Natural killer cell (primary cell): Measurements from ENCODE around the gene TPMT. TPM values are rescaled to one million over a fixed set of nuclear protein-coding genes. Genes with fewer than 3 reads are reported as not detected.

Experiments
- ATAC-seq, 3 donors: fragments of 150-1000 bp in 2 of 3; fragments of 200-7000 bp in 1 of 3; cut with Tn5 transposase; 1 replicate in 1 of 3; 2 replicates in 2 of 3; pipeline ENCODE4 v1.10.0; 2021; ENCODE audit warnings: mild to moderate bottlenecking in 2 of 3, moderate library complexity in 2 of 3
- DNase-seq, 2 donors: peaks; one replicate each; pipeline versions ENCODE4 v3.0.0 to v3.0.0-alpha.2; 2013 to 2021; ENCODE audit warnings: mixed read lengths in 1 of 2
- H3K27ac ChIP-seq: one replicate; pipeline ENCODE4 v1.5.1; 2013; ENCODE audit warnings: mild to moderate bottlenecking, low read length
- H3K27me3 ChIP-seq: one replicate; pipeline ENCODE4 v1.6.1; 2013; ENCODE audit warnings: low read length; ENCODE audit not compliant: control insufficient read depth, insufficient read depth
- H3K36me3 ChIP-seq: one replicate; pipeline ENCODE4 v1.6.1; 2013; ENCODE audit warnings: low read length; ENCODE audit not compliant: control insufficient read depth, insufficient read depth
- H3K4me1 ChIP-seq: one replicate; pipeline ENCODE4 v1.6.1; 2013; ENCODE audit warnings: low read length; ENCODE audit not compliant: control insufficient read depth, insufficient read depth
- H3K4me3 ChIP-seq: one replicate; pipeline ENCODE4 v1.5.1; 2013; ENCODE audit warnings: low read length
- H3K9me3 ChIP-seq: one replicate; pipeline ENCODE4 v1.6.1; 2013; ENCODE audit warnings: low read length; ENCODE audit not compliant: control insufficient read depth, insufficient read depth
- H3K27ac Mint-ChIP-seq, 2 donors: one replicate each; pipeline ENCODE4 v1.8.0; 2022; ENCODE audit warnings: mild to moderate bottlenecking in 2 of 2, mixed read lengths in 2 of 2, moderate library complexity in 1 of 2
- H3K27me3 Mint-ChIP-seq, 2 donors: one replicate each; pipeline ENCODE4 v1.8.0; 2022; ENCODE audit warnings: low read depth in 2 of 2, mixed read lengths in 2 of 2
- H3K36me3 Mint-ChIP-seq: one replicate; pipeline ENCODE4 v1.8.0; 2022; ENCODE audit warnings: mixed read lengths
- H3K4me1 Mint-ChIP-seq, 2 donors: one replicate each; pipeline ENCODE4 v1.8.0; 2022; ENCODE audit warnings: mixed read lengths in 2 of 2
- H3K4me3 Mint-ChIP-seq: one replicate; pipeline ENCODE4 v1.8.0; 2022; ENCODE audit warnings: mild to moderate bottlenecking, moderate library complexity, mixed read lengths
- H3K9me3 Mint-ChIP-seq, 2 donors: one replicate each; pipeline ENCODE4 v1.8.0; 2022; ENCODE audit warnings: mixed read lengths in 2 of 2
- WGBS: methylation state at CpG from one replicate; pipeline ENCODE4 v1.1.7; 2013; ENCODE audit warnings: missing lambda C conversion rate; ENCODE audit not compliant: insufficient coverage; 5-methylcytosine and 5-hydroxymethylcytosine counted together
- intact Hi-C: fragments of 100-400 bp; cut with micrococcal nuclease; formaldehyde crosslinking; loops from one replicate; pipeline ENCODE4 v1.14.2; 2022
- total RNA-seq, 4 donors: library from RNA; stranded (reverse); fragments of 120-200 nt in 1 of 4; gene quantifications; one replicate each; pipeline versions ENCODE4 v1.2.3 to v1.2.4, GENCODE V29; 2013 to 2022
- TF ChIP-seq, protein P1 (sequence below): fragments of 200-600 bp; IDR thresholded peaks from one replicate; pipeline ENCODE4 v1.8.0; 2022; ENCODE audit warnings: antibody characterized with exemption

TPMT gene
- total RNA-seq, 3 donors from 2014 or later (not counting 1 experiment from before 2014, with no cell fraction given): 8.9 to 11.4 (median 9.6) TPM

DNA sequence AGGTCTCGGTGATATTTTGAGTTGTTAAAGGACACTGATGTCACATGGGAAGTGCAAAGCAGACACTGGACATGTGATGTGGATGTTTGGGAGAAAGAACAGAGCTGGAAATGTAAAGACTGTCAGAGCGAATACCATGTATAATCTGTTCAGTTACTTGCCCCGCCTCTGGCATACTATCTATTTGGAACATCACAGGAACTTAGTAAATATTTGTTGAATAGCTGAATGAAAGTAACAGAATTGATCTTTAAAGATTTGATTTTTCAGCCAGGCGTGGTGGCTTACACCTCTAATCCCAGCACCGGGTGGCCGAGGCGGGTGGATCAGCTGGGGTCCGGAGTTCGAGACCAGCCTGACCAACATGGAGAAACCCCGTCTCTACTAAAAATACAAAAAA lies 18.6 kb downstream of the TPMT start:
- no peak overlapping the region for H3K27ac ChIP-seq
- H3K4me1 ChIP-seq: no peaks in the 10 kb centered on the region
- H3K27me3 ChIP-seq: no peaks in the 10 kb centered on the region
- no peaks in the 10 kb centered on the region for H3K9me3 ChIP-seq
- Mint-ChIP-seq H3K9me3 (no peaks in the 10 kb centered on the region), H3K36me3 (peaks cover 21% of the 10 kb centered on the region), H3K4me1 (no peaks in the 10 kb centered on the region), H3K27ac (no peak overlapping the region), H3K4me3 (no peak overlapping the region), H3K27me3 (no peaks in the 10 kb centered on the region)
- intact Hi-C loops: no loop called here
- TF ChIP-seq, protein P1, sequence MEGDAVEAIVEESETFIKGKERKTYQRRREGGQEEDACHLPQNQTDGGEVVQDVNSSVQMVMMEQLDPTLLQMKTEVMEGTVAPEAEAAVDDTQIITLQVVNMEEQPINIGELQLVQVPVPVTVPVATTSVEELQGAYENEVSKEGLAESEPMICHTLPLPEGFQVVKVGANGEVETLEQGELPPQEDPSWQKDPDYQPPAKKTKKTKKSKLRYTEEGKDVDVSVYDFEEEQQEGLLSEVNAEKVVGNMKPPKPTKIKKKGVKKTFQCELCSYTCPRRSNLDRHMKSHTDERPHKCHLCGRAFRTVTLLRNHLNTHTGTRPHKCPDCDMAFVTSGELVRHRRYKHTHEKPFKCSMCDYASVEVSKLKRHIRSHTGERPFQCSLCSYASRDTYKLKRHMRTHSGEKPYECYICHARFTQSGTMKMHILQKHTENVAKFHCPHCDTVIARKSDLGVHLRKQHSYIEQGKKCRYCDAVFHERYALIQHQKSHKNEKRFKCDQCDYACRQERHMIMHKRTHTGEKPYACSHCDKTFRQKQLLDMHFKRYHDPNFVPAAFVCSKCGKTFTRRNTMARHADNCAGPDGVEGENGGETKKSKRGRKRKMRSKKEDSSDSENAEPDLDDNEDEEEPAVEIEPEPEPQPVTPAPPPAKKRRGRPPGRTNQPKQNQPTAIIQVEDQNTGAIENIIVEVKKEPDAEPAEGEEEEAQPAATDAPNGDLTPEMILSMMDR: no peak
- H3K36me3 ChIP-seq: peaks cover 56% of the 10 kb centered on the region
- DNase-seq (no peak), ATAC-seq (no peak)
- 97% methylated on average over 10 of the region's 10 CpGs for WGBS
- H3K4me3 ChIP-seq: no peak overlapping the region

DNA sequence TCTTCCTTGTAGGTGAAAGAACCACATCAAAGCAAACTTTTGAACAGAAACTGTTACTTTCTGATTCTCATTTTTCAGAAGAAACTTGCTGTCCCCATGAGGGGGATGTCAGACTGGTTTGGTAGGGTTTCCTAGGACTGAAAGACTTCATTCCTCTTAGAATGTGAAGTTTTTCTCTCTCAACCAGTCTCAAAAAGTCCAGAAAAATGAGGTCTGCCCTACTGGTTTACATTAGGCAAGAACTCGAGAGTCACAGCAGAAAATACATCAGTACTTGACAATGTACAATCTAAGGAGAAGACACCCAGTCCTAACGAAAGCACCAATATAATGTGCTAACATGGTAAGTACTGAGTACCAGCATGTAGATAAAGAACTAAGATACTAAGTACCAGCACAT lies 19.7 kb downstream of the TPMT start:
- no peak overlapping the region for H3K27ac ChIP-seq
- peaks cover 15% of the 10 kb centered on the region for H3K36me3 Mint-ChIP-seq
- no peaks in the 10 kb centered on the region for H3K9me3 ChIP-seq
- TF ChIP-seq, protein P1: no peak
- H3K27ac Mint-ChIP-seq: no peak overlapping the region
- DNase-seq (no peak), ATAC-seq (no peak)
- no peaks in the 10 kb centered on the region for H3K4me1 ChIP-seq
- no peak overlapping the region for H3K4me3 Mint-ChIP-seq
- no peaks in the 10 kb centered on the region for H3K9me3 Mint-ChIP-seq
- H3K36me3 ChIP-seq: peaks cover 51% of the 10 kb centered on the region
- 90% methylated on average over 2 of the region's 2 CpGs for WGBS
- H3K4me3 ChIP-seq: no peak overlapping the region
- intact Hi-C loops: no loop called here
- no peaks in the 10 kb centered on the region for H3K27me3 ChIP-seq
- no peaks in the 10 kb centered on the region for H3K27me3 Mint-ChIP-seq
- H3K4me1 Mint-ChIP-seq: no peaks in the 10 kb centered on the region

DNA sequence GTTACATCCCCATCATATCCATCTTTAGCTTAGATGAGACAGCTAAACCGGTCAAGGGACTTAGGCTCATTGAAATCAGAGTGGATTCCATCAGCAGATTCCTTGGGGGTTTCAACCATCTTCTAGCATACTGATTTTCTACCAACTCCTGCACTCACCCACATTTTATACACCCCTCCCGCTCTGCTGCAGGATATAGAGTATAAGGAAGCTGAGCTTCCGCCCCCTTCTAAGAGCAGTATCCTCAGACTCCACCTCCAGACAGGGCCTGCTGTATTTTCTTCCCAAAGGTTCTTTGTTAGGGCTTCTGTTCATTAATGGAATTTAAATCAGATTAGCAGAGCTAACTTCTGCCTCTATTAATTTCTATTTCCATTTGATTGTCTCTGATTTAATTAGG lies 22.5 kb downstream of the TPMT start:
- DNase-seq (no peak), ATAC-seq (no peak)
- no peak overlapping the region for H3K27ac Mint-ChIP-seq
- Histone ChIP-seq H3K9me3 (no peaks in the 10 kb centered on the region), H3K36me3 (peaks cover 37% of the 10 kb centered on the region), H3K27ac (no peak overlapping the region), H3K27me3 (no peaks in the 10 kb centered on the region), H3K4me1 (no peaks in the 10 kb centered on the region), H3K4me3 (no peak overlapping the region)
- H3K9me3 Mint-ChIP-seq: no peaks in the 10 kb centered on the region
- no peaks in the 10 kb centered on the region for H3K27me3 Mint-ChIP-seq
- intact Hi-C loops: no loop called here
- H3K4me3 Mint-ChIP-seq: no peak overlapping the region
- H3K36me3 Mint-ChIP-seq: no peaks in the 10 kb centered on the region
- no peaks in the 10 kb centered on the region for H3K4me1 Mint-ChIP-seq
- WGBS: 97% methylated on average over 3 of the region's 3 CpGs
- TF ChIP-seq, protein P1: no peak

DNA sequence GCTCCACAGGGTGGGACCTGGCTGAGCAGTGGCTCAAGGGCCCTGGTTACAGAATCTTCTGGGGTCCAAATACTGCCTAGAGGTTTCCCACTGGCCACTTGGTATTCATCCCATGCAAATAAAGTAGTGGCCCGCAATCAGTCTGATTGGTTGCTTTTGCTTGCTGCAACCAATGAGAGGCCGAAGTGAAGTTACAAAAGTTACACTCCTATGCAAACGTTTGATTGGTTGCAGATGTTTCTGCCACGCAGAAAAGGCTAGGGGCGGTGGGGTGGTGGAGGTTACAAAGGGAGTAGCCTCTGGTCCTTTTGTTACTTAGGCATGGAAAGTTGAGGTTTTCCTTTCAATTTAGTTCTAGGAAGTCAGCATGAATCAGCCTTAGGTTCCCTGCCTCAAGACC lies 28.8 kb downstream of the TPMT start:
- 90% methylated on average over 5 of the region's 5 CpGs for WGBS
- intact Hi-C loops: loop anchor here (10.0 kb wide), 2 partner anchors 421 to 521 kb away; partner anchors contain the start of genes FAM8A1 and NUP153
- ATAC-seq: no peak
- H3K4me3 Mint-ChIP-seq: no peak overlapping the region
- Histone ChIP-seq H3K27ac (no peak overlapping the region), H3K4me3 (no peak overlapping the region), H3K9me3 (no peaks in the 10 kb centered on the region), H3K36me3 (peaks cover 11% of the 10 kb centered on the region), H3K27me3 (no peaks in the 10 kb centered on the region), H3K4me1 (peaks cover 13% of the 10 kb centered on the region)
- TF ChIP-seq, protein P1: no peak
- no peak overlapping the region for H3K27ac Mint-ChIP-seq
- H3K9me3 Mint-ChIP-seq: no peaks in the 10 kb centered on the region
- H3K4me1 Mint-ChIP-seq: peaks cover 8 to 13% of the 10 kb centered on the region in 2 donors
- no peaks in the 10 kb centered on the region for H3K36me3 Mint-ChIP-seq
- no peaks in the 10 kb centered on the region for H3K27me3 Mint-ChIP-seq
- no peak for DNase-seq
